Endothelial cell of umbilical vein (primary cell): ENCODE measurements around the gene ANXA9. TPM values are rescaled to one million over a fixed set of nuclear protein-coding genes. Genes with fewer than 3 reads are reported as not detected.

Experiments used
- BruUV-seq: library from RNA; stranded (reverse); fragments of 400-500 nt; replicated peaks from 2 replicates; lab custom pipeline; 2021; lab: Mats Ljungman, UMichigan
- CTCF ChIA-PET: fragments of 300-600, 350-600 bp; sonication (Branson Sonifier 250); formaldehyde crosslinking; loops from one replicate; lab custom pipeline; 2021; ENCODE audit warnings: antibody characterized with exemption, inconsistent platforms; lab: Charles Lee
- POLR2A ChIA-PET: fragments of 300-600, 350-600 bp; sonication (Branson Sonifier 250); formaldehyde crosslinking; loops from one replicate; lab custom pipeline; 2021; ENCODE audit warnings: antibody characterized with exemption, inconsistent platforms; lab: Charles Lee
- DNase-seq: peaks from one replicate; pipeline ENCODE4 v3.0.0-alpha.2; 2011; ENCODE audit warnings: low read depth, low spot score
- FAIRE-seq: peaks from 2 replicates; lab custom pipeline; 2011; peaks lifted over from hg19 to GRCh38; lab: Jason Lieb, UNC
- H2AFZ ChIP-seq: 2 replicates; pipeline ENCODE4 v1.6.0; 2012; ENCODE audit warnings: low read depth, low read length, control low read depth, inconsistent platforms
- H3K27ac ChIP-seq: 2 replicates; pipeline ENCODE4 v1.5.1; 2011; ENCODE audit warnings: low read depth, mild to moderate bottlenecking, control low read depth, low read length, moderate library complexity; ENCODE audit not compliant: insufficient read depth
- H3K27me3 ChIP-seq, 2 experiments: 2 replicates each; pipeline versions ENCODE4 v1.6.0 to v1.6.1; 2011; ENCODE audit warnings: low read length in 2 of 2, mixed read lengths in 1 of 2; ENCODE audit not compliant: control insufficient read depth in 2 of 2, insufficient read depth in 2 of 2
- H3K36me3 ChIP-seq, 2 experiments: 2 replicates in 1 of 2; 3 replicates in 1 of 2; pipeline ENCODE4 v1.5.1; 2011; ENCODE audit warnings: low read length in 2 of 2, mild to moderate bottlenecking in 1 of 2, moderate library complexity in 1 of 2; ENCODE audit not compliant: control insufficient read depth in 2 of 2, insufficient read depth in 2 of 2; ENCODE audit errors: extremely low read depth in 1 of 2
- H3K4me1 ChIP-seq: 3 replicates; pipeline ENCODE4 v1.5.1; 2011; ENCODE audit warnings: mild to moderate bottlenecking, low read length; ENCODE audit not compliant: control insufficient read depth, insufficient read depth; ENCODE audit errors: extremely low read depth
- H3K4me2 ChIP-seq: 2 replicates; pipeline ENCODE4 v1.6.1; 2011; ENCODE audit warnings: low read length, control low read depth, mixed read lengths; ENCODE audit not compliant: insufficient read depth
- H3K4me3 ChIP-seq, 3 experiments: fragments of 200-600 bp in 1 of 3; sonication (generic), shearing (Covaris generic) in 1 of 3; replicated peaks in 1 of 3; 2 replicates each; pipeline ENCODE4 v1.5.1; 2011 to 2016; ENCODE audit warnings: control low read depth in 3 of 3, low read length in 3 of 3, mild to moderate bottlenecking in 2 of 3, inconsistent platforms in 1 of 3, low read depth in 1 of 3, moderate library complexity in 1 of 3; ENCODE audit not compliant: insufficient read depth in 1 of 3
- H3K79me2 ChIP-seq: 2 replicates; pipeline ENCODE4 v1.6.0; 2012; ENCODE audit warnings: low read length, inconsistent platforms; ENCODE audit not compliant: control insufficient read depth, insufficient read depth
- H3K9ac ChIP-seq: replicated peaks from 2 replicates; pipeline ENCODE3; 2011; ENCODE audit warnings: low read length, control low read depth; ENCODE audit not compliant: insufficient read depth; ENCODE audit errors: extremely low read depth
- H3K9me1 ChIP-seq: replicated peaks from 3 replicates; pipeline ENCODE4 v1.6.0; 2011; ENCODE audit warnings: mild to moderate bottlenecking, low read length; ENCODE audit not compliant: control insufficient read depth, insufficient read depth; ENCODE audit errors: extremely low read depth
- H3K9me3 ChIP-seq: replicated peaks from 2 replicates; pipeline ENCODE4 v1.5.1; 2012; ENCODE audit warnings: low read length, inconsistent platforms; ENCODE audit not compliant: control insufficient read depth, insufficient read depth
- H4K20me1 ChIP-seq: replicated peaks from 2 replicates; pipeline ENCODE3; 2011; ENCODE audit warnings: mild to moderate bottlenecking, low read length; ENCODE audit not compliant: control insufficient read depth, insufficient read depth; ENCODE audit errors: extremely low read depth
- FOS ChIP-seq: IDR thresholded peaks from 2 replicates; pipeline ENCODE4 v1.6.1; 2011; ENCODE audit warnings: mild to moderate bottlenecking, low read length, moderate library complexity, borderline replicate concordance; ENCODE audit not compliant: insufficient read depth
- GATA2 ChIP-seq: IDR thresholded peaks from 2 replicates; pipeline ENCODE4 v1.7.0; 2011; ENCODE audit warnings: low read depth, mild to moderate bottlenecking, moderate library complexity, mixed read lengths, low read length; ENCODE audit not compliant: insufficient read length, insufficient read depth
- POLR2AphosphoS5 ChIP-seq: IDR thresholded peaks from 2 replicates; pipeline ENCODE4 v1.6.1; 2012; ENCODE audit warnings: low read depth, mild to moderate bottlenecking, control low read depth, low read length, moderate library complexity; ENCODE audit not compliant: insufficient read depth
- dilution Hi-C: fragments of 300-500 bp; cut with MboI; formaldehyde crosslinking; loops from one replicate; pipeline ENCODE4 v1.15.0; 2019; ENCODE audit warnings: low sequenced_read_pairs; ENCODE audit not compliant: extremely low pct_ligation_motif_present
- intact Hi-C: fragments of 100-400 bp; cut with micrococcal nuclease; formaldehyde crosslinking; loops from one replicate; pipeline ENCODE4 v1.10.0; 2022
- polyA plus RNA-seq, 4 experiments: library from polyadenylated mRNA; depleted of rRNA in 3 of 4; stranded (reverse) in 3 of 4; unstranded in 1 of 4; fragments of >200 nt; gene quantifications; 2 replicates each; pipeline versions ENCODE4 v1.2.1 to v1.2.3, GENCODE V29; 2011 to 2012; ENCODE audit warnings: missing spikeins in 1 of 4
- total RNA-seq: library from RNA; stranded (reverse); gene quantifications from 2 replicates; pipeline ENCODE4 v1.2.3, GENCODE V29; 2021
- TF ChIP-seq, protein P1 (sequence below), 2 donors: IDR thresholded peaks; 1 replicate in 1 of 2; 2 replicates in 1 of 2; pipeline ENCODE4 v1.5.1; 2011; ENCODE audit warnings: low read length in 2 of 2, mild to moderate bottlenecking in 2 of 2, moderate library complexity in 2 of 2, control low read depth in 1 of 2, inconsistent platforms in 1 of 2, low read depth in 1 of 2; ENCODE audit not compliant: insufficient read depth in 1 of 2; ENCODE audit errors: extremely low read depth in 1 of 2

Gene ANXA9
- total and polyA plus RNA-seq, 2 donors (not counting 3 experiments of a cell fraction or from before 2014, with no cell fraction given), result not detected

GRCh38 chr1:150995896-150996295, 13.8 kb downstream of the ANXA9 start:
- H3K9me1 ChIP-seq, result no peaks in the 10 kb centered on the region
- no TSS peak for BruUV-seq
- H3K79me2 ChIP-seq, result no peaks in the 10 kb centered on the region
- no peaks in the 10 kb centered on the region for H3K27me3 ChIP-seq
- peaks cover 0 to 11% of the 10 kb centered on the region in 2 experiments for H3K36me3 ChIP-seq
- dilution Hi-C loops (no loop called here), intact Hi-C loops (loop anchor here (1.0 kb wide), 1 partner anchor 17 kb away; no protein-coding TSS in a partner anchor)
- DNase-seq, result no peak
- no peaks in the 10 kb centered on the region for H4K20me1 ChIP-seq
- H3K4me1 ChIP-seq, result peaks cover 11% of the 10 kb centered on the region
- no peaks in the 10 kb centered on the region for H3K9me3 ChIP-seq
- FAIRE-seq, result peak; percentile 89
- H3K27ac ChIP-seq, result no peak overlapping the region
- H2AFZ ChIP-seq, result peak overlapping the region; percentile 15
- ChIA-PET POLR2A (interaction anchor here (0.9 kb wide), 1 partner anchor 11 kb away, joined by 4 read pairs; the partner anchor contains the start of gene MINDY1), CTCF (interaction anchor here (0.6 to 12.3 kb wide), 42 partner anchors 10 to 1049 kb away, joined by 3 to 278 read pairs (median 4); partner anchors contain the start of genes ANXA9, BNIPL, C1orf56 and CERS2)
- no peak overlapping the region for H3K9ac ChIP-seq
- no peak overlapping the region for H3K4me3 ChIP-seq
- TF ChIP-seq FOS (no peak), GATA2 (no peak), POLR2AphosphoS5 (no peak)
- TF ChIP-seq, protein P1, sequence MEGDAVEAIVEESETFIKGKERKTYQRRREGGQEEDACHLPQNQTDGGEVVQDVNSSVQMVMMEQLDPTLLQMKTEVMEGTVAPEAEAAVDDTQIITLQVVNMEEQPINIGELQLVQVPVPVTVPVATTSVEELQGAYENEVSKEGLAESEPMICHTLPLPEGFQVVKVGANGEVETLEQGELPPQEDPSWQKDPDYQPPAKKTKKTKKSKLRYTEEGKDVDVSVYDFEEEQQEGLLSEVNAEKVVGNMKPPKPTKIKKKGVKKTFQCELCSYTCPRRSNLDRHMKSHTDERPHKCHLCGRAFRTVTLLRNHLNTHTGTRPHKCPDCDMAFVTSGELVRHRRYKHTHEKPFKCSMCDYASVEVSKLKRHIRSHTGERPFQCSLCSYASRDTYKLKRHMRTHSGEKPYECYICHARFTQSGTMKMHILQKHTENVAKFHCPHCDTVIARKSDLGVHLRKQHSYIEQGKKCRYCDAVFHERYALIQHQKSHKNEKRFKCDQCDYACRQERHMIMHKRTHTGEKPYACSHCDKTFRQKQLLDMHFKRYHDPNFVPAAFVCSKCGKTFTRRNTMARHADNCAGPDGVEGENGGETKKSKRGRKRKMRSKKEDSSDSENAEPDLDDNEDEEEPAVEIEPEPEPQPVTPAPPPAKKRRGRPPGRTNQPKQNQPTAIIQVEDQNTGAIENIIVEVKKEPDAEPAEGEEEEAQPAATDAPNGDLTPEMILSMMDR (IDR thresholded peaks at IDR 0.05; ENCODE audit: extremely low read depth in 1 of 2, insufficient read depth in 1 of 2, low read depth in 1 of 2, low read length in 2 of 2), result peak; percentile 57 to 68
- H3K4me2 ChIP-seq, result no peak overlapping the region
